ENCODE data around the gene NR6A1.

NR6A1 gene

DNA sequence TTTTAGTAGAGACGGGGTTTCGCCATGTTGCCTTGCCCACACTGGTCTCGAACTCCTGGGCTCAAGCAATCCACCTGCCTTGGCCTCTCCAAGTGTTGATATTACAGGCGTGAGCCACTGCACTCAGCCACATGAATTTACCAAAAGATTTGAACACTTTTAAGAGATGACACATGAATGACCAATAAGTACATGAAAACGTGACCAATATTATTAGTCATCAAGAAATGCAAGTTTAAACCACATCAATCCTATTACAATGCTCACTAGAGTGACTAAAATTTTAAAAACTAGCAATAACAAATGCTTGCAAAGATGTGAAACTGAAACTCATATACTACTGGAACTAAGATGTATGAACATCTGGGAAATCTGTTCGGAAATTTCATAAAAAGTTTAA lies 54.3 kb downstream of the NR6A1 start:
- Histone ChIP-seq H3K4me1 (ENCODE audit: control insufficient read depth, insufficient read depth, low read length) (peaks cover 12% of the 10 kb centered on the region), H3K9me3 (ENCODE audit: control insufficient read depth, insufficient read depth, low read depth, low read length) (no peaks in the 10 kb centered on the region), H3K4me3 (ENCODE audit: low read depth, low read length) (no peak overlapping the region), H3K27ac (ENCODE audit: extremely low read depth, low read depth, low read length) (no peak overlapping the region), H3K36me3 (ENCODE audit: control insufficient read depth in 2 of 2, insufficient read depth in 1 of 2, low read length in 2 of 2) (peaks cover 0 to 3% of the 10 kb centered on the region in 2 experiments; a peak in 2 of 3 replicates)
- ChIA-PET POLR2A (no interaction called here), CTCF (interaction anchor here (5.8 to 14.5 kb wide), 2 partner anchors 49 to 99 kb away, joined by 36 to 236 read pairs; no protein-coding TSS in a partner anchor)
- TF ChIP-seq ZNF239 (tag by site-specific recombination; IDR thresholded peaks at IDR 0.05) (no peak), ZNF211 (tag by site-specific recombination; IDR thresholded peaks at IDR 0.05; ENCODE audit: low read depth) (no peak), PATZ1 (tag by site-specific recombination; IDR thresholded peaks at IDR 0.05) (no peak), ZFP3 (tag by site-specific recombination; IDR thresholded peaks at IDR 0.05; ENCODE audit: low read depth) (no peak), ZNF792 (tag by site-specific recombination; IDR thresholded peaks at IDR 0.05) (no peak), ZNF335 (tag by site-specific recombination; conservative IDR thresholded peaks at IDR 0.05) (no peak), ZNF677 (tag by site-specific recombination; IDR thresholded peaks at IDR 0.05) (no peak), PRDM10 (tag by site-specific recombination; IDR thresholded peaks at IDR 0.05) (no peak), ZNF660 (tag by site-specific recombination; IDR thresholded peaks at IDR 0.05) (no peak), TRIM28 (IDR thresholded peaks at IDR 0.05; ENCODE audit: borderline replicate concordance, low read length) (no peak), ZNF394 (tag by site-specific recombination; IDR thresholded peaks at IDR 0.05; ENCODE audit: borderline replicate concordance) (no peak), ZNF416 (tag by site-specific recombination; IDR thresholded peaks at IDR 0.05) (no peak), ZNF658 (tag by site-specific recombination; IDR thresholded peaks at IDR 0.05) (no peak), ZNF223 (tag by site-specific recombination; IDR thresholded peaks at IDR 0.05) (no peak), YY1 (tag by site-specific recombination; IDR thresholded peaks at IDR 0.05) (no peak), BCL11A (tag by site-specific recombination; IDR thresholded peaks at IDR 0.05; ENCODE audit: low read depth) (no peak), ZNF645 (tag by site-specific recombination; IDR thresholded peaks at IDR 0.05) (no peak), ZNF518A (tag by site-specific recombination; conservative IDR thresholded peaks at IDR 0.05; ENCODE audit: low read depth) (no peak)
- TF ChIP-seq, protein P1, sequence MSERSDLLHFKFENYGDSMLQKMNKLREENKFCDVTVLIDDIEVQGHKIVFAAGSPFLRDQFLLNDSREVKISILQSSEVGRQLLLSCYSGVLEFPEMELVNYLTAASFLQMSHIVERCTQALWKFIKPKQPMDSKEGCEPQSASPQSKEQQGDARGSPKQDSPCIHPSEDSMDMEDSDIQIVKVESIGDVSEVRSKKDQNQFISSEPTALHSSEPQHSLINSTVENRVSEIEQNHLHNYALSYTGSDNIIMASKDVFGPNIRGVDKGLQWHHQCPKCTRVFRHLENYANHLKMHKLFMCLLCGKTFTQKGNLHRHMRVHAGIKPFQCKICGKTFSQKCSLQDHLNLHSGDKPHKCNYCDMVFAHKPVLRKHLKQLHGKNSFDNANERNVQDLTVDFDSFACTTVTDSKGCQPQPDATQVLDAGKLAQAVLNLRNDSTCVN (tag by site-specific recombination; optimal IDR thresholded peaks at IDR 0.05): no peak
- TF ChIP-seq, protein P2, sequence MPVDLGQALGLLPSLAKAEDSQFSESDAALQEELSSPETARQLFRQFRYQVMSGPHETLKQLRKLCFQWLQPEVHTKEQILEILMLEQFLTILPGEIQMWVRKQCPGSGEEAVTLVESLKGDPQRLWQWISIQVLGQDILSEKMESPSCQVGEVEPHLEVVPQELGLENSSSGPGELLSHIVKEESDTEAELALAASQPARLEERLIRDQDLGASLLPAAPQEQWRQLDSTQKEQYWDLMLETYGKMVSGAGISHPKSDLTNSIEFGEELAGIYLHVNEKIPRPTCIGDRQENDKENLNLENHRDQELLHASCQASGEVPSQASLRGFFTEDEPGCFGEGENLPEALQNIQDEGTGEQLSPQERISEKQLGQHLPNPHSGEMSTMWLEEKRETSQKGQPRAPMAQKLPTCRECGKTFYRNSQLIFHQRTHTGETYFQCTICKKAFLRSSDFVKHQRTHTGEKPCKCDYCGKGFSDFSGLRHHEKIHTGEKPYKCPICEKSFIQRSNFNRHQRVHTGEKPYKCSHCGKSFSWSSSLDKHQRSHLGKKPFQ (tag by site-specific recombination; IDR thresholded peaks at IDR 0.05): no peak

Measured in HEK293 (cell line).